CD8-positive, alpha-beta memory T cell (primary cell): ENCODE measurements around the gene AIFM2. TPM values are rescaled to one million over a fixed set of nuclear protein-coding genes. Genes with fewer than 3 reads are reported as not detected.

Experiments
- CTCF ChIA-PET: fragments of 350-600 bp; sonication (Branson Sonifier 250); formaldehyde crosslinking; loops from one replicate; lab custom pipeline; 2021; ENCODE audit warnings: antibody characterized with exemption; lab: Charles Lee
- POLR2A ChIA-PET: fragments of 350-600 bp; sonication (Branson Sonifier 250); formaldehyde crosslinking; loops from one replicate; lab custom pipeline; 2021; ENCODE audit warnings: antibody characterized with exemption; lab: Charles Lee
- DNase-seq, 5 donors: peaks; one replicate each; pipeline versions ENCODE4 v3.0.0 to v3.0.0-alpha.2; 2020 to 2022; ENCODE audit warnings: mixed read lengths in 1 of 5
- H3K27ac ChIP-seq: one replicate; pipeline ENCODE4 v1.7.0; 2013; ENCODE audit warnings: low read depth, mild to moderate bottlenecking, low read length, moderate library complexity
- H3K27me3 ChIP-seq: 2 replicates; pipeline ENCODE4 v1.7.0; 2013; ENCODE audit warnings: low read length, mild to moderate bottlenecking; ENCODE audit not compliant: insufficient read depth, poor library complexity, severe bottlenecking
- H3K36me3 ChIP-seq: 2 replicates; pipeline ENCODE4 v1.7.0; 2013; ENCODE audit warnings: mild to moderate bottlenecking, low read length, moderate library complexity; ENCODE audit not compliant: insufficient read depth
- H3K4me1 ChIP-seq: 2 replicates; pipeline ENCODE4 v1.7.0; 2013; ENCODE audit warnings: mild to moderate bottlenecking, low read length, moderate library complexity; ENCODE audit not compliant: insufficient read depth
- H3K4me3 ChIP-seq: 2 replicates; pipeline ENCODE4 v1.7.0; 2013; ENCODE audit warnings: mild to moderate bottlenecking, low read length
- H3K9me3 ChIP-seq: 2 replicates; pipeline ENCODE4 v1.7.0; 2013; ENCODE audit warnings: mild to moderate bottlenecking, low read length
- H3K27ac Mint-ChIP-seq, 8 donors: one replicate each; pipeline ENCODE4 v1.8.0; 2020 to 2021; ENCODE audit warnings: mixed read lengths in 8 of 8, mild to moderate bottlenecking in 6 of 8, inconsistent platforms in 3 of 8, moderate library complexity in 3 of 8
- H3K27me3 Mint-ChIP-seq, 2 donors: one replicate each; pipeline ENCODE4 v1.8.0; 2020 to 2021; ENCODE audit warnings: mixed read lengths in 2 of 2, mild to moderate bottlenecking in 1 of 2, moderate library complexity in 1 of 2
- H3K36me3 Mint-ChIP-seq, 3 donors: one replicate each; pipeline ENCODE4 v1.8.0; 2020 to 2021; ENCODE audit warnings: mixed read lengths in 3 of 3, inconsistent platforms in 1 of 3, mild to moderate bottlenecking in 1 of 3
- H3K4me1 Mint-ChIP-seq, 3 donors: one replicate each; pipeline ENCODE4 v1.8.0; 2020 to 2021; ENCODE audit warnings: mixed read lengths in 3 of 3, inconsistent platforms in 1 of 3, mild to moderate bottlenecking in 1 of 3
- H3K4me3 Mint-ChIP-seq, 7 donors: one replicate each; pipeline ENCODE4 v1.8.0; 2020 to 2021; ENCODE audit warnings: mixed read lengths in 7 of 7, mild to moderate bottlenecking in 6 of 7, moderate library complexity in 4 of 7, inconsistent platforms in 2 of 7
- H3K9me3 Mint-ChIP-seq, 5 donors: one replicate each; pipeline ENCODE4 v1.8.0; 2020 to 2022; ENCODE audit warnings: mixed read lengths in 5 of 5, mild to moderate bottlenecking in 3 of 5, moderate library complexity in 2 of 5, inconsistent platforms in 1 of 5
- polyA plus RNA-seq: library from polyadenylated mRNA; unstranded; fragments of 300-500 nt; fragmentation: Illumina TruSeq; gene quantifications from one replicate; pipeline ENCODE4 v1.2.3, GENCODE V29; 2021
- total RNA-seq, 2 experiments: library from RNA; stranded (reverse); gene quantifications; one replicate each; pipeline ENCODE4 v1.2.3, GENCODE V29; 2021

Gene AIFM2
- total and polyA plus RNA-seq, 3 experiments from 2014 or later: 3.5 to 17.9 (median 17.6) TPM

DNA sequence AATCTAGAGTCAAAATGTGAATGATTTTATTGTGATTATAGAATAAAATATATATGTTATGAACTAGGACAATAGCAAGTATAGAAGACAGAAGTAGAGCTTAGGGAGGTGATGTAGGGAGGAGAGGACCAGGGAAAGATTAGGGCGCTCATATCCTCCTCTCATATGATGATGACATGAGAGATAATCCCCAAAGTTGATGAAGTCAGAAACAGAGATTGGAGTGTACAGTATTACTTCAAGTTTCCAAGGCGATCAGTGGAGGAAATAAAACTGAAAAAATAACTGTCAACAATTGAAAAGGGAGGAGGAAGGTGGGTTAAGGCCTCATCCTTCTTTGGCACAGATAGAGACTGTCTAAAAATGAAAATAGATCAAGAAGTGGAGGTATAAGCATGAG, 65.0 kb downstream of the AIFM2 start:
- Histone ChIP-seq H3K9me3 (no peaks in the 10 kb centered on the region), H3K4me3 (no peak overlapping the region), H3K36me3 (no peaks in the 10 kb centered on the region), H3K4me1 (no peaks in the 10 kb centered on the region), H3K27ac (no peak overlapping the region), H3K27me3 (no peaks in the 10 kb centered on the region)
- ChIA-PET CTCF (no interaction called here), POLR2A (no interaction called here)
- peaks cover 0 to 7% (median 2%) of the 10 kb centered on the region in 3 donors for H3K4me1 Mint-ChIP-seq
- no peaks in the 10 kb centered on the region for H3K36me3 Mint-ChIP-seq
- peaks cover 0 to 1% of the 10 kb centered on the region in 2 donors for H3K27me3 Mint-ChIP-seq
- DNase-seq: no peak
- H3K9me3 Mint-ChIP-seq: no peaks in the 10 kb centered on the region
- H3K4me3 Mint-ChIP-seq: no peak overlapping the region
- peak overlapping the region in 1 of 8 donors; percentile 4 for H3K27ac Mint-ChIP-seq

DNA sequence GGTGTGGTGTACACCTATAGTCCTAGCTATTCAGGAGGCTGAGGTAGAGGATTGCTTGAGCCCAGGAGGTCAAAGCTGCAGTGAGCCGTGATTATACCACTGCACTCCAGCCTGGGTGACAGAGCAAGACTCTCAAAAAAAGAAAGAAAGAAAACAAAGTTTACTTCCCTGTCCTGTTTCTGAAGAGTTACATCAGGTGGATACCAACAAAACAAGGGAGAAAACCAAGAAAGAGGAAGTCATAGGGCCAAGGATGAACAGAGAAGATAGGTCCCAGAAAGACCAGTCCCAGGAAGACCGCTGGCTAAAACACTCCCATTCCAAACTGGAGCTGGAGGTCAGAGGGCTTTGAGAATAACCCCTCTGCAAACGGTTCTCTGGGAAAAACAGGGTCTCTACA, 66.4 kb downstream of the AIFM2 start:
- POLR2A ChIA-PET: no interaction called here
- Mint-ChIP-seq H3K27ac (no peak overlapping the region), H3K27me3 (peaks cover 1 to 4% of the 10 kb centered on the region in 2 donors), H3K36me3 (no peaks in the 10 kb centered on the region), H3K4me3 (no peak overlapping the region), H3K9me3 (no peaks in the 10 kb centered on the region), H3K4me1 (peaks cover 0 to 7% (median 2%) of the 10 kb centered on the region in 3 donors)
- Histone ChIP-seq H3K27me3 (no peaks in the 10 kb centered on the region), H3K9me3 (no peaks in the 10 kb centered on the region), H3K27ac (no peak overlapping the region), H3K4me1 (no peaks in the 10 kb centered on the region), H3K4me3 (no peak overlapping the region), H3K36me3 (no peaks in the 10 kb centered on the region)
- CTCF ChIA-PET: interaction anchor here (1.5 kb wide), 1 partner anchor 26 kb away, joined by 4 read pairs; no protein-coding TSS in a partner anchor
- no peak for DNase-seq

GRCh38 chr10:70064486-70064885, 68.1 kb downstream of the AIFM2 start:
- Mint-ChIP-seq H3K27me3 (peaks cover 1 to 4% of the 10 kb centered on the region in 2 donors), H3K27ac (no peak overlapping the region), H3K4me3 (peak overlapping the region in 1 of 7 donors; percentile 72), H3K9me3 (no peaks in the 10 kb centered on the region), H3K4me1 (peaks cover 0 to 7% (median 2%) of the 10 kb centered on the region in 3 donors), H3K36me3 (no peaks in the 10 kb centered on the region)
- Histone ChIP-seq H3K36me3 (no peaks in the 10 kb centered on the region), H3K27me3 (no peaks in the 10 kb centered on the region), H3K9me3 (no peaks in the 10 kb centered on the region), H3K27ac (no peak overlapping the region), H3K4me1 (no peaks in the 10 kb centered on the region), H3K4me3 (no peak overlapping the region)
- POLR2A ChIA-PET: no interaction called here
- CTCF ChIA-PET: interaction anchor here (1.0 kb wide), 1 partner anchor 10 kb away, joined by 3 read pairs; no protein-coding TSS in a partner anchor
- no peak for DNase-seq

DNA sequence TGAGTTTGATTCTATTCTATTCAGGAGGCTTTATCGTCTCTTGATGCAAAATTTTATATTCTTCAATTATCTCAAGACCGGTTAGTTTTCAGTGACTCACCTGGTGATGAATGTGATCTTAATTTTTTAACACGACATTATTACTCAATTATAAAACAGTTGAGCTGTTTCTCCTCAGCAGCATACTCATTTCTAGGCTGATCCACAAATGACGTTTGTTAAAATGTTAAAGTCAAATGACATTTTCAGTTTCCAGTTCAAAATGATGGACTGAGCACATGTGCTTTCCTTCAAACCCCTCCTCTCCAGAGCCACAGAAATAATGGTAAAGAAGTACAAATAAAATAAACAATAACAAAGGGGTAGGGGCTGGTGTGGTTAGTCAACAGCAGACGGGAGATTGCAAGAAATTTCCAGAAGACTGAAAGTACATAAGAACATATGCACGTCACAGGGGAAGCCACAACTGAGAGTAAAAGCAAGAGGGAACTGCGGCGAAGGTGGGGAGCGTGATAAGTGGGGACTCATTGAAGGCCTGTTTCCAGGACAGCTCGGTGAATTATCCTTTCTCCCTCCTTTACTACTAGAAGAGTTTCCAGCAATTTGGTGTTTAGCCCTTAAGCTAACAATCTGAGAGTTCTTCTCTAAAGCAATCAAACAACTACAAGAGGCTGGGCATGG, 69.1 kb downstream of the AIFM2 start:
- ChIA-PET POLR2A (no interaction called here), CTCF (no interaction called here)
- Histone ChIP-seq H3K27ac (no peak overlapping the region), H3K36me3 (no peaks in the 10 kb centered on the region), H3K9me3 (no peaks in the 10 kb centered on the region), H3K4me3 (no peak overlapping the region), H3K27me3 (no peaks in the 10 kb centered on the region), H3K4me1 (no peaks in the 10 kb centered on the region)
- peak overlapping the region in 4 of 8 donors; percentile 12 to 91 (median 18) for H3K27ac Mint-ChIP-seq
- H3K27me3 Mint-ChIP-seq: peaks cover 1 to 4% of the 10 kb centered on the region in 2 donors
- peak overlapping the region in 3 of 7 donors; percentile 7 to 64 (median 38) for H3K4me3 Mint-ChIP-seq
- H3K4me1 Mint-ChIP-seq: peaks cover 0 to 7% (median 2%) of the 10 kb centered on the region in 3 donors
- no peaks in the 10 kb centered on the region for H3K9me3 Mint-ChIP-seq
- H3K36me3 Mint-ChIP-seq: no peaks in the 10 kb centered on the region
- no peak for DNase-seq

Other genes starting within 250 kb of the AIFM2 start
- 1 to 10 TPM; 2.9 to 3.4 TPM for gene MACROH2A2, start 80.0 kb downstream of the AIFM2 start, total RNA-seq
- 4.3 TPM for gene MACROH2A2, start 80.0 kb downstream of the AIFM2 start, polyA plus RNA-seq
- gene TYSND1, start 13.9 kb upstream of the AIFM2 start, total RNA-seq: 10 to 100 TPM; 14.7 to 16.3 TPM
- gene TYSND1, start 13.9 kb upstream of the AIFM2 start, polyA plus RNA-seq: 21.1 TPM
- 100 to 1,000 TPM; 136 to 145 TPM for gene SAR1A, start 37.7 kb upstream of the AIFM2 start, total RNA-seq
- 24.7 TPM for gene SAR1A, start 37.7 kb upstream of the AIFM2 start, polyA plus RNA-seq
- gene PPA1, start 100.6 kb upstream of the AIFM2 start, total RNA-seq: 100 to 1,000 TPM; 358 to 368 TPM
- 122 TPM for gene PPA1, start 100.6 kb upstream of the AIFM2 start, polyA plus RNA-seq
- not detected for gene NPFFR1, start 151.2 kb upstream of the AIFM2 start, total RNA-seq
- gene NPFFR1, start 151.2 kb upstream of the AIFM2 start, polyA plus RNA-seq: not detected
- gene LRRC20, start 249.8 kb upstream of the AIFM2 start, total RNA-seq: 10 to 100 TPM; 12.1 to 12.8 TPM
- 2.8 TPM for gene LRRC20, start 249.8 kb upstream of the AIFM2 start, polyA plus RNA-seq